ENCODE data around the gene GLRX2.
A peak's percentile ranks its signal among the peaks of the same experiment; 100 is the strongest.
"Not testable (repeated sequence)": the region's sequence is repeated elsewhere in the genome, so short reads cannot be mapped to it uniquely, and the experiment has no call there.

The GLRX2 gene, protein sequence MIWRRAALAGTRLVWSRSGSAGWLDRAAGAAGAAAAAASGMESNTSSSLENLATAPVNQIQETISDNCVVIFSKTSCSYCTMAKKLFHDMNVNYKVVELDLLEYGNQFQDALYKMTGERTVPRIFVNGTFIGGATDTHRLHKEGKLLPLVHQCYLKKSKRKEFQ

DNA sequence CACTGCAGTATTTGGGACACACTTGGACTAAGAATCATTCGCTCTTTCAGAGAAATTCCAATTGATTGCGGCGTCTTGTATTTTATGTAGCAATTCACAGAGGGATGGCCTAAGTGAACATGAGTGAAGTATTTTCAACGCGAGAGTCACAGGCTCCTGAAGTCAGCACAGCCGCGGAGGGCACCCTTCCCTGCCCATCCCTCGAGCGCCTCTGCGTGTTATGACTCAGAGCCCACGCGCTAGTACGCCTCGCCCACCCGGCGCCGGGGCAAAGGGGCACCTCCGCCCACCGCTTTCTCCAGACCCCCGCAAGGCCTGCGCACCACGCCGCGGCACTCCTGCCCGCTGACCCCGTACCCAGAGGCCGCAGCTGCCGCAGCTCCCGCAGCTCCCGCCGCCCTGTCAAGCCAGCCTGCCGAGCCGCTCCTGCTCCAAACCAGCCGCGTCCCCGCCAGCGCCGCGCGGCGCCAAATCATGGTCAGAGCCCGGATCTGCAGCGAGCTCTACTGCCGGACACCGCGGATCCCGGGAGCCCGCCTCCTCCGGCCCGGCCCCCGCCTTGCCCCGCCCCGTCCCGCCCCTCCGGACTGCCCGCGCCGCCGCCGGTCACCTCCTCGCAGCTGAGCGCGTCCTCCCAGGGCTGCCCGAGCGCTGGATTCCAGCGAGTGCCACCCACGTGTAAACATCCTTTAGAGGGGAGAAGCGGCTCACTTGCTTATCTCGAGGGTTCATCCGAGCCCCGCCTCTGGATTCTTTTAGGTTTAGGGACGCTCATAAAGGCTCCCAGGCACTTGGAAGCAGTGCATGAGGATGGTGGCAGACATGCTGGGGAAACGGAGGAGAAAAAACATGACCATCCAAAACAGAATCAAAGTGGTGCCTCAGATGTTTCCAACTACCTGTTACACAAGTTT lies at the start of gene GLRX2:
TSS of gene GLRX2 (minus strand) at position 508 of the 914 bp plus-strand sequence. CDS start at position 476, 32 bp downstream.
- DNase-seq = peak; percentile 44

DNA sequence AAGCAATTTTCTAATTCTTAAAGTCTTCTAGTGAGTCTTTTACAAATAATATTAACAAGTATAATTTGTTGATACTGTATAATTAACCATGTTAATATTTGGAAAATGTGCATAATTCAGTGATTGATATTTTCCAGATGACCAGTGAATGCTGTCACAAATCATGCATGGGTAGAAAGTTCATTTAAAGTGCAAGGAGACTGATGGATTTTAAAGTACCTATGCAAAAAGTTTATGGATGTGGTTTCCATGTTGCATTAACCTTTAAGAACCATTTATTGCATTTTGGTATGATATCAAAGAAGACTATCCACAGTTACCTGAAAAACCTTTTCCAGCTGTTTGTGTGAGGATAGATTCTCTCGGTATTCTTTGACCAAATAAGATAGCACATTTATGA lies 39.8 kb upstream of the GLRX2 start:
- no peak for DNase-seq

- DNase-seq = no peak
Measured at GRCh38 chr1:193144361-193144938, 39.2 kb upstream of the GLRX2 start.

DNA sequence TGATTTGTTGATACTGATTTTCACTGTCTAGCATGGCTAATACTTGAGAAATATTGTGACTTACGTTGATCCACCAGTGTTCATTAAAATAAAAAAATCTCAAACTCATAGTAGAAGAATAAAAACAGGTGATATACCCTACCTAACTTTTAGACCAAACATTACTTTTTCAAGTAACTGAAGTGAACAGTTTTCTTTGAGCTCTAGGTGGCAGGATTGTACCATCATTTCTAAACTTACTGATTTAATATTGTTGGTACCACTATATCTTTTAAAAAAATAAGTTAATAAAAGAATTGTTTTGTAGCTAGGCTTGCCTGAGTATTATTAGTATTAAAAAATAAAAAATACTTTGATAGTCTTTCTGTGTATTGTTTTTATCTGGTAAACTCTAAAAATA lies 38.1 kb upstream of the GLRX2 start:
- DNase-seq = no peak

- no peak for DNase-seq
Measured at GRCh38 chr1:193142409-193142808, 37.2 kb upstream of the GLRX2 start.

DNA sequence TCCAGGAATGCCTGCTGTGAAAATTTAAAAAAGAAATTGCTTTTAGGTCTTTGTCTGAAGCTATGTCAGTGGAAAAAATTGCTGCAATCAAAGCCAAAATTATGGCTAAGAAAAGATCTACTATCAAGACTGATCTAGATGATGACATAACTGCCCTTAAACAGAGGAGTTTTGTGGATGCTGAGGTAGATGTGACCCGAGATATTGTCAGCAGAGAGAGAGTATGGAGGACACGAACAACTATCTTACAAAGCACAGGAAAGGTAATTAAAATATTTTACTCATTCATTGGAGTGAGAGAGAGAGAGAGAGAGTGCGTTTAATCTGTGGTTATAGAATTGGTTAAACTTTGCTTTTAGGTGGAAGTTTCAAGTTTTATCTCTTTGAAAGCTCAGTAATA lies 36.6 kb upstream of the GLRX2 start:
- DNase-seq = no peak

GRCh38 chr1:193140254-193140653 lies 35.0 kb upstream of the GLRX2 start:
- no peak for DNase-seq

- DNase-seq = no peak
Measured at GRCh38 chr1:193131266-193131860, 26.1 kb upstream of the GLRX2 start.

GRCh38 chr1:193125369-193125768 lies 20.2 kb upstream of the GLRX2 start:
- DNase-seq = no peak

GRCh38 chr1:193123751-193124150 lies 18.5 kb upstream of the GLRX2 start:
- no peak for DNase-seq

DNA sequence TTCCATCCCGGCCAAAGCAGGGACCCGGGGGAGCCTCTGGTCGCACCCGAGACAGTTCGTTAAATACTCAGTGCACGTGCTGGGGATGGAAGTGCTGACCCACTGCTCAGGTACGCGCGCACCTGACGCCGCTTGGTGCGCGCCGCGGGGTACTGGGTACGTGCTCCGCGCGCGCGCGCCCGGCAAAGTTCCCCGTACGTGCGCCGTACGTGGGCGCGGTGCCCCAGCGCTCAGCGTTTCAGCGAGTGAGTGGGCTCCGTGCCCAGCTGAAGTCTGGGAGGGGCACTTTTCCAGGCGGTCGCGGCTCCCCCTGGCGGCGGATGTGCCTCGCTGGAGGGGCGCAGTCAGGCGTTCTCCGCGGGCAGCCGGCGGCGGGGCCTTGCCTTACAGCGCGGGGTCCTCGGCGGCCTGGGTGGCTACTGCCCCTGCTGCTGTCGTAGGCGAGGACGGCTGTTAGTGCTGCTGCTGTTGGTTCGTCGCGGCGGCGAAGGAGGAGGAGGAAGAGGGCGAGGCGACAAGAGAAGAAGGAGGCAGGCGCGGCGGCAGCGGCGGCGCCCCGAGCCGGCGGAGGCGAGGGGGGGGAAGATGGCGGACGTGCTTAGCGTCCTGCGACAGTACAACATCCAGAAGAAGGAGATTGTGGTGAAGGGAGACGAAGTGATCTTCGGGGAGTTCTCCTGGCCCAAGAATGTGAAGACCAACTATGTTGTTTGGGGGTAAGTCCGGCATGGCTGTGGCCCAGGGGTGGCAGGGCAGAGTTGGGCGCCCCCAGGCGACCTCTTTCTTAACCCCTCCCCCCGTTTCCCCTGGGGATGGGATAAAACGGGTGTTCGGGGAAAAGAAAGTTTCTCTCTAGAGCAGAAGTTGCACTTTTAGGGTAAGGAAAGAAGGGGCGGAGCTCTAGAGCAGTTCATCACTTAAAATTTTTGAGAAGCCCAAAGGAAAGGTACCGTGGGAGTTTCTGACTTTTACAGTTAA lies 16.7 kb upstream of the GLRX2 start, which contains the start of gene CDC73:
TSS of gene CDC73 (plus strand) at position 416 of the 978 bp plus-strand sequence. CDS start at position 586, 170 bp downstream.
- peak; percentile 96 for DNase-seq

DNA sequence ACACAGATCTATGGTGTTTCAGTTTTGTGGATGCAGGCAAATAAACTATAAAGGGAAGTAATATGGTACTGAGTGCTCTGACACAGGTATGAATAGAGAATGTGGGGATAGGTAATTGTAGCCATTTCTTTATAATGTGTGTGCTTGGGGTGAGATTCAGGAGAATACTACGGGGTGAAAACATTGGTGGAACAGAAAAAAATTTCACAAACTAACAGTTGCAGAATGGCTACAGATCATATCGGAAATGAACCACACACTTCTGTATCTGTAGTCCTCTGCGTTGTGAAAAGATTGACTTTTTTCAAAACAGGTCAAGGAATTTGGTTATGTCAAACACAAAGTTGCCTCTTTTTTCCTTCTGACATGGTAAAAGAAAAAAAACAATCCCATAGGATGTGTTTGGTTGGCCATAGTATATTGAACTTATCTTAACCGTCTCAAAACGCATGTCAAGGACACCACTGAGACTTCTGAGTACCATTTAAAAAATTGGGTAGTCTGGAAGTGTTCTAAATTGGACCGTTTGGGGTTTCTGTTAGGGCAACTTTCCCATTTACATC lies 15.5 kb upstream of the GLRX2 start:
- DNase-seq = no peak

DNA sequence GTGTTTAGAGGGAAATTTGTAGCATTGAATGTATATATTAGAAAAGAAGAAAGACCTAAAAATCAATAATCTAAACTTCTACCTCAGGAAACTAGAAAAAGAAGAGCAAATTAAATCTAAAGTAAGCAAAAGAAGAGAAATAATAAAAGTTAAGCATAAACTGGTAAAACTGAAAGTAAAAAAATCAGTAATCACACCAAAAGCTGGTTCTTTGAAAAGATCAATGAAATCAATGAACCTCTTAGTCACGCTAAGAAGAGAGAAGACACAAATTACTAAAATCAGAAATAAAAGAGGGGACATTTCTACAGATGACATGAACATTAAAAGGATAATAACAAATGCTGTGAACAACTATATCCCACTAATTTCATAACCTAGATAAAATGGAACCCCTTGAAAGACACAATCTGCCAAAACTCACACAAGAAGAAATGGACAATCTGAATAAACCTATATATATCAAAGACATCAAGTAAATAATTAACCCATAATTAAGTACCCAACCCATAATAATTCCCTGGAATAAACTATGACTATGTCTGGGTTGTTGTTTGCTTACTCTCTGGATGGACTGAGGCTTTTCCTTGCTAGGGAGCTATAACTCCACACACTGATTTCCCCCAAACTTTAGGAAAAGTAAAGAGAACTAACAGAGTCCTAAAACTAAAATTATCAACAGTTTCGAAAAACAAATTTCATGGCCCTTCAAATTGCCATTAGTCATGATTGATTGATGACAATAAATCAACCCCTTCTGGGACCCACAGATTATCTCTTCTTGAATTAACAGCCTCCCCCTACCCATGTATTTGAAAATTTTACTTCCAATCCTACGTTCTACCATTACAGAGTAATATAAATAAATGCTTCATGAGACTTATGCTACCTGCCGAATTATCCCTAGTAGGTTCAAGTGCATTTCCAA lies 13.9 kb upstream of the GLRX2 start:
- no peak for DNase-seq

DNA sequence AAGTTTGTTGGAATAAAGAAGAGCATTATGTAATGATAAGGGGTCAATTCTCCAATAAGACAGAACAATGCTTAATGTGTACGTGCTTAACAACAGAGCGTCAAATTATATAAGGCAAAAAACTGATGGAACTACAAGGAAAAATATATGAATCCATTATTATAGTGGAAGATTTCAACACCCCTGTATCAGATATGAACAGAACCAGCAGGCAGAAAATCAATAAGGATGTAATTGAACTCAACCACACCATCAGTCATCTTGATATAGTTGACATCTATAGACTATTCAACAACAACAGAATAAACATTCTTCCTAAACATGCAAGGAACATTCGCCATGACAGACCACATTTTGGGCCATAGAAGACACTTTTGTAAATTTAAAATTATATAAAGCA lies 13.0 kb upstream of the GLRX2 start:
- no peak for DNase-seq

- DNase-seq = not testable (repeated sequence)
Measured at GRCh38 chr1:193117167-193117566, 12.0 kb upstream of the GLRX2 start.

GRCh38 chr1:193115629-193116227 lies 10.5 kb upstream of the GLRX2 start:
- no peak for DNase-seq

- DNase-seq = no peak
Measured at GRCh38 chr1:193114485-193115095, 9.4 kb upstream of the GLRX2 start.

DNA sequence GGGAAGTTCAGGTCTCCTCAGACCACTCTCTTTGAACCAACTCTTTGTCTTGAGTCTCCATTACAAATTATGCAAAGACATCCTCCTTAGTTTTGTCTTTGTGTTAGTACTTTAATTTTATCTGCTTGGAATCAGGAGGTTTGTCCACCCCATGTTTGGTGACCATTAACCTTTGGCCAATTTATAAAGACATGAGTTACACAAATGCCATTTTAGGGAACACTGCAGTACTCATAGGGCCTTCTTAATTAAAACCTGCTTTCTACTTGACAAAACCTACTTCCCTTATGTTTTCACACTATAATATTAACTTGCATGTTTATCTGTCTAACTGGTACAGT lies 8.7 kb upstream of the GLRX2 start:
- DNase-seq = no peak

DNA sequence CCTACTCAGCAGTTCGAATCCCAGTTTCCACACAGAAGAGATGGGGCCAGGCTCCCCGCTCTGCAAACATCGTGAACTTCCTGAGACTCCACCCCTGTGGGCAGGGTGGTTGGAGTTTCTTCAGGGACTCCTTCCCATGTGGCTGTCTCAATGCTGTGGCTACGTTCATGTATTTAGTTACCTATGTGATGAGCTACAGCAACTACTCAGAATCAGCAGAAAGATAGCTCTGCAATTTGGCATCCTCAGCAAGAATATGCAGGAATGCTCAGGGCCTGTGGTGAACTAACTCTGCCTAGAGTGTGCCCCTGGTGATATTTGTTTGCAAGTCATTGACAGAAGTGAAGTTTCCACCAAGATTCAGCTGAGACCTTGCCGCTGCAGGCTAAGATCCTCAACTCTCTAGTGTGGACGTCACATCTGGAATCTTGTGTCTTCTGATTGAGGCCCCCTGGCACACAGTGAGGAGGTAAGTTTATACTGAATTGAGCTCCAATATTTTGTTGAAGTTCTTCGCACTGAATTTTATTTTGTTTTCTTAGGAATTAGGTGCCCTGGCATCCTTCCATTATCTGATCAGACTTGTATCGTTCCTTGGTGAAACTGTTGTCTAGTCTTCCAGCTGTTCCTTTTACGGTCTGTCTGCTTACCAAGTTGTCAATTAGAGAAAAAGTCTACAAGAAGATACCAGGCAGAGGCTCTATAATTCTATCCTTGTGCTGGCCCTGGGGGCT lies 8.2 kb upstream of the GLRX2 start:
- DNase-seq = no peak
